DMS 273 (cell line): ENCODE data around the gene CEPT1.
"Not testable (repeated sequence)": the region's sequence is repeated elsewhere in the genome, so short reads cannot be mapped to it uniquely, and the experiment has no call there.

ENCODE experiments used
- DNase-seq: peaks from one replicate; lab custom pipeline; 2025; ENCODE audit not compliant: unreplicated experiment; lab: John Stamatoyannopoulos, UW

CEPT1 gene

GRCh38 chr1:111139956-111140679 lies at the start of gene CEPT1, which contains the start of gene DRAM2:
Gene CEPT1, plus strand, starts transcription at chr1:111140223. Its CDS starts 7,492 bp downstream, at chr1:111147715.
Gene DRAM2, minus strand, starts transcription at chr1:111140093. Its CDS starts 8,539 bp downstream, at chr1:111131554.
- DNase-seq: peak; percentile 98

GRCh38 chr1:111095421-111095820 lies 44.6 kb upstream of the CEPT1 start:
- not testable (repeated sequence) for DNase-seq

DNA sequence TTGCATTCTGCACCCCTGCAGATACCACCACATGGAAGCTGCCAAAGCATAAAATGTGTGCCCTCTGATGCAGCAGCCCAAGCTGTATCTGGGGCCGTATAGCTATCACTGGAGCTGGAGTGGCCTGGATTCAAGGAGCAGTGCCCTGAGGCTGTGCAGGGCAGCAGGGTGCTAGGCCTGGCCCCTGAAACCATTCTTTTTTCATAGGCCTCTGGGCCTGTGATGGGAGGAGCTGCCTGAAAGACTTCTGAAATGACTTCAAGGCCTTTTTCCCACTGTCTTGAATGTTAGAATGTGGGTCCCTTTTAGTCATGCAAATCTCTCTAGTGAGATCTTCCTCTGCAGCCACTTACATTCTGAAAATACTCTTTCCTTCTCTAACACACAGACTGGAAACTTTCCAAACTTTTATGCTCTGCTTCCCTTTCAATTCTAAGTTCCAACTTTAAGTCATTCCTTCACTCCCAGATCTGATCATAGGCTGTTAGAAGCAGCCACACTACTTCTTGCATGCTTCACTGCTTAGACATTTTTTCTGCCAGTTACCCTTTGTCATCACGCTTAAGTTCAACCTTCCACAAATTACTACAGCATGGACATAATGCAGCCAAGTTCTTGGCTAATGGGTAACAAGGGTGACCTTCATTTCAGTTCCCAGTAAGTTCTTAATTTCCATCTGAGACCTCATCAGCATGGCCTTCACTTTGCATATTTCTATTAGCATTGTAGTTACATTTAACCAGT lies 42.5 kb upstream of the CEPT1 start:
- no peak for DNase-seq

DNA sequence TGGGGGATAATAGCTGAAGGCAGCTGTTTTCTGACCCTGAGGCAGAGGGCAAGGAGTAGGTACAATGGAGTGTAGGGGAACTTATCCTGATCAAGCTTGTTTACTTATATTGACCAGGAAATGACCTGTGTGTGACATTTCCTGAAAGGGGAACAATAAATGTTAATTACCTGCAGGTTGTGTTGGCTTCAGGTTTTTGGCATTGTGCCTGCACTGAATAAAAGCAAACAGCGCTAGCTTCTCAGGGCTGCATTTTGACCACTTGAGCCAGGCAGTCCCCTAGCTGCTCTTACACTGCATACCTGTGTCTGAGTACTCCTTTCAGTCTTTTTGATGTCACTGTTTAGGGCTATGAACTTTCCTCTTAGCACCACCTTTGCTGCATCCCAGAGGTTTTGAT lies 40.7 kb upstream of the CEPT1 start:
- DNase-seq: peak; percentile 6

GRCh38 chr1:111101854-111102642 lies 38.0 kb upstream of the CEPT1 start:
- DNase-seq: no peak

DNA sequence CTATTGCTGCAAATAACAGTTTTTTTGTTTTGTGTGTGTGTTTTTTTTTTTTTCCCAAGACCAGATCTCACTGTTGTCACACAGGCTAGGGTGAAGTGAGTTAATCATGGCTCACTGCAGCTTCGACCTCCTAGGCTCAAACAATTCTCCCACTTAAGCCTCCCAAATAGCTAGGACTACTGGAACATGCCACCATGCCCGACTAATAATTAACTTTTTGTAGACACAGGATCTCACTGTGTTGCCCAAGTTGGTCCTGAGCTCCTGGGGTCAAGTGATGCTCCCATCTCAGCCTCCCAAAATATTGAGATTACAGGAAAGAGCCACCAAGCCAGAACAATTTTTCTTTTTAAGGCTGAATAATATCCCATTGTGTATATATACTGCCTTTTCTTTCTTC lies 35.0 kb upstream of the CEPT1 start:
- DNase-seq: no peak

DNA sequence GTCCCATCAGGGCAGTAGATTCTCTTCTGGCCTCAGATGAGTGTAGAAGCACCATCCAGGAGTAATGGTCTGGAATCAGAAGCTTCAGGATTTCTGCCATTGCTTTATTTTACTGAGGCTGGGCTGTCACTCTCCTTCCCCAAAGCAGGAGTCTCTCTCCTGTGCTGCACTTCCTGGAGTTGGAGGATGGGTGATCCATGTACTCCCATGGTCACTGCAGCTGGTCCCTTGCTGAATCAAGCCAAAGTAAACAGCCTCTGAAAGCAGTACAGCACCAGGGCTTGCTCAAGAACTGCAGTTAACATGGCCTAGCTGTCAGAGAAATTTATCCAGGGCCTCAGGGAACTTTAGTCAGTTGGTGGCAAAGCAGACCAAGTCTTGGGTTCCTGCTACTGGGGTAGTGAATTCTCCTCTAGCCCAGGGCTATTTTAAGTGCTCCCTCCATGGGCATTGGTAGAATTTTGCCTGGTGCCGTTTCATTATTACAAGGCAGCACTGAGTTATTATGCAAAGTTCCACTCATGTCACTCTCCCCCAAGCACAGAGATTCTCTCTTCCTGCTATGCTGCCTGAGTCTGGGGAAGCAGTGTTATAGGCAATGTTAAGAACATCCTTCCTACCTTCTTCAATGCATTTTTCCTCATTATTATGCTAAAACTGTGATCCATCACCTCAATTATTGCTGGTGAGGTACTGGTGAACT lies 29.7 kb upstream of the CEPT1 start:
- DNase-seq: no peak

DNA sequence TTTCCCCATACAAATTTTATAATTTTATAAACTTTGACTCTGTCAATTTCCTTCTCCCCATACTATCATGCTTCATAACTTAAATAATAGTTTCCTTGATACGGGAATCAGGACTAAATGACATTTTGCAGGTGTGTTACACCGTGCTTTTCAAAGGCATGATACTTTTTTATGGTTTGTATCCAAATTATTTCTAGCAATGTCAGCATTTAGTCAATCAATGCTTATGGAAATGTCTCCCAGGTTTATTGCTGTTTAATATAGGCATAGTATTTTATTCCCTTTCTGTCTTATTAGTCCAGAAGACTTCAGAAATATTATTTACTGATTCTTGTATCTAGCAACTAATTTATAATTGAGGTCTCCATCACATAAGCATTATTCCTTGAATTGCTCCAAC lies 23.5 kb upstream of the CEPT1 start:
- DNase-seq: no peak

DNA sequence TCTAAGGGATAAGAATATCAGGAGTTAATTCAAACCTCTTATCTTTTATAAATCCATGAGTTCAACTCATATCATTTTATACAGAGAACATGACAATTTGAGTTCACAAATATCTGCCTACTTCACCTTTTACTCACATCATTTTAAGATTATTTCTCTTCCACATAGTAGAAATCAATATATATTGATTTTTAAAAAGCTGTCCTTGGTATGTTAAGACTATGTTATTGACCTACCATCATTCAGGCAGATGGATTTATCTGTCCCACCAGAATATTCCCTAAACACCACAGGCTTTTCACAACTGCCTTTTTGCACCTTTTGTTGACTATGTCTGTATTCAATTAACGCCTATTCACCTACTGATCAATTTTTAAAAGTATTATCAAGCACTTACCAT lies 13.7 kb upstream of the CEPT1 start:
- no peak for DNase-seq

DNA sequence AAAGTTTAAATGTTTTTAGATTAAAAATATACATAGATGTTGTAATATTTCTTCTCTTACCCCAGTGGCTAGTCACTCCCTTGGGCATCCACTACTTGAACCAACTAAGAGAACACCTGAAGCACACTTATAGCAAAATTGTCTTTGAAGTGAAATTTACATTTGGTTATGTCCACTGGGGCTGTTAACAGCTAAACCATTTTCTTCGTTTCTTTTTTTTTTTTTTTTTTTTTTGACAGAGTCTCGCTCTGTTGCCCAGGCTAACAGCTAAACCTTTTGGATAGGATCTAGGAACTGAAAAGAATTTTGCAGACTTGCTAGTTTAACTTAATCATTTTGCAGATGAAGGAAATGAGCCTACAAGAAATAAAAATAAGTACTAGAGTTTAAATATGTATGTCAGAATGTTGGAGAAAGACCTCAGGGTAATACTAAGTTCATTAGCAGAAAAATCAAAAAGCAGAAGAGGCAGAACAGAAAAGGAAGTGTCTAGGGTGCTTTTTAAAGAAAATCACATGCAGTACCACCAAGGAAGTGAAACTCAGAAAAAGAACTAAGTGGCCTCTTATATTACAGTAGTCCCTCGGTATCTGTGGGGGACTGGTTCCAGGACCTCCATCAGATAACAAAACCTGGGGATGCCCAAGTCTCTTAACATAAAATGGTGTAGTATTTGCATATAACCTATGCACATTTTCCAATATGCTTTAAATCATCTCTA lies 11.9 kb upstream of the CEPT1 start:
- no peak for DNase-seq

GRCh38 chr1:111129376-111129775 lies 10.6 kb upstream of the CEPT1 start:
- no peak for DNase-seq

DNA sequence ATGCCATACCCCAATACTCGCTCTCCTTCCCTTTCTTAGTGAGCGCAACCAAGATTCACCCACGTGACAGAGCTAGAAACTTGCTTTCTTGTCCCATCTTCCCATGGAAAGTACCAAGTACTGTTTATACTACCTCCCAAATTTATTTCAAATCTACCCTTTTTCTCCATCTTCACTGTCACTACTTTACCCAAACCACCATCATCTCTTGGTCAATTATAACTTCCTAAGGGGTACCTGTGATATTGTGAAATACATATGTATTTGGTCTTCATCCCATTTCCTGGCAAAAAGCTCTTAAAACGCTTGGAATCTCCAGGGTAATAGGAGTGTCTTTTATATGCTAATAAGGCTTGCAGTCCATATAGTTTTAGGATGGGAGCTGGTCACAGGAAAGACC lies 8.3 kb upstream of the CEPT1 start:
- DNase-seq: no peak

DNA sequence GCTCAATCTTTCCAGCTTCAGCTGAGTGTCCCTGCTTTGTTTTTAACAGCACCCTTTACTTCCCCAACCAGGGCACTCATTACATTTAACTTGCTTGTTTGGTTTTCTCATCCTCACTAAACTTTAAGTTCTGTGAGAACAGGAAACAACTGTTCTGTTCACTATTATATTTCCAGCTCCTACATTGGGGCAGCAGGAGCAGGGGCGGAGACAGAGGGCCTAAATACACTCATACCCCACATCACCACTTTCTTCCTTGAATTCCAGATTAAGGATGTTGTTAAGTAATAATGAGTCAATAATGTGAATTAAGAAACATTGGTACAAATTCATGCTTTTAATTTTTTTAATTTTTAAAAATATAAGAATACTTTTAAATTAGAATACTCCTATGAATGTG lies 6.2 kb upstream of the CEPT1 start:
- DNase-seq: no peak

DNA sequence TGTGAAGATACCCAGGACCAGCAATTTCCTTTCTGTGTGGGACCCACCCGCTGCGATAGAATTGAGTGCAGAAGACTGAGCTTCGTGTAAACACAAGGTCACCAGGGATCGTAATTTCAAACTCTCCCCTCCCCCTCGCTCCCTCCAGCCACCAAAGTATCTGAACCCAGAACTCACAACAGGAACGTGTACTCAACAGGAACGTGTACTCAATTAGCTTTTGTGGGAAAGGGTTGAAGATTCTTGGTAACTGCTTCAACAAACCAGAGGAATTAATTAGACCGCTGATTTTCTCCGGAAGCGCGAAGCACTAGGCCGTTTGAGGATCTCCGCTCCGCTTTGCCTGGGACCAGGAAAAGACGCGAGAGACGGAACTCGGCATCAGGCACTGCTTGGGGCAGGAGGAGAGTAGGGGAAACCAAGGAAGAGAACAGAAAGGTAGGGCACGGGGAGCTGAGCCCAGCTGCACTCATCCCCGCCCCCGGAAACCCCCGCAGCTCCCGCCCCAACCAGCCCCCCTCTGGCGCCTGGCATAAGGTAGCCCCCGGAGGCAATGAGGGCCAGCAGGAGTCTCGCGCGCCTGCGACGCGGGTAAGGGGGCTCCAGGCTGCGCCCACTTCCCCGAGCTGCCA lies 583 bp upstream of the CEPT1 start:
- peak; percentile 87 for DNase-seq

DNA sequence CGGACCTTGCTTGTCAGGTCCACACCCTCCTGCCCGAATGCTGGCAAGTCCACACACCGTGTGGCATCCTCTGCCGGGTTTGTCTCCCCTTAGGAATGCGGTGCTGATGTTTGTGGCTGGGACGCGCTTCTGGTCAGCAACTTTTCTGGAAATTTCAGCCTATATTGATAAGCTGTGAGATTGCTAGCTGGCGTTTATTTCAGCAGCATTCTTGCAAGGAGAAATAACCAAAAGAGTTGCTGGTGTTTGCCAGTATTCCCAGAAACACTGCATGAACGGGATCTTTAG lies 601 bp downstream of the CEPT1 start:
- no peak for DNase-seq

DNA sequence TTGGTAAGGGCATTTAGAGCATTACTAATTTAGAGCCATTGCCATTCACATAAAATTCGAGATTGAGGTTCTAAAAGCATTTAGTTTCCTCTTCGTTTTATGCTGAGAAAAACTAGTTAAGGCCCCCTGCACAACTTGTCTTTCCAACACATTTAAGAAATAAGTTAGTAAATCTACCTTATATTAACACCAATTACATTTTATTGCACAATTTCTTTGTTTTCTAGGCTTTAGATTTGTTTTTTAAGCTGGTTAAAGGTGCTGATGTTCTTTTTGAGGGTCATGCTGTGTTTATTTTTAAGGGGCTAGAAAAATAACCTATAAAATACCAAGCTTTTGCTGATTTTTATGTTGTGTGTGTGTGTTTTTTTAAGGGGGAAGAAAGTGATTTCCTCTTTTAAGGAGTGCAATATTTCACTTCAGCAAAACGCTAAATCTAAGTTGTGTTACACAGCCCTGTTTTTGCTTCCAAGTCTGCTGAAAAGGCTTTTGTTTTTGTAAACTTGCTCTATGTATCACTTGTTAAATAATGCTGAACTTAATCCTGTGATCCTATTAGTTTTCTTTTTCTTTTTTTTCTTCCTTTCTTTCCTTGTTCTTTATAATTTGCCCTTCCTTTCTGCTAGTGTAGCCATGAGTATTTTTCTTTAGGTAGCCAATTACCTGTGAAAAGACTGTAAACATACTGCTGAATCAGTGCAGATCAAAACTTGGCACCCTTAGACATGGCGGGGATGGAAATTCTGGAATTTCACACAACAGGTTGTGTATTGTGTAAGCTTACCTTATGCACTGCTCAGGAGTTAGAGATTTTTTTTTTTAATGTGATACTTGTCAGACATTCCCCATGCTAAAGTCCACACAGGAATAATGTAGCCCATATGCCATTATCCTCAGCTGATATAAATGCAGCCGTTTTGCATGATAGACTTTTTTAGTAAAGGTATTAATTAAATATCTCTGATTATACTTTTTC lies 1.5 kb downstream of the CEPT1 start:
- DNase-seq: no peak

- no peak for DNase-seq
Measured at GRCh38 chr1:111142356-111142975, 2.4 kb downstream of the CEPT1 start.

GRCh38 chr1:111145542-111145941 lies 5.5 kb downstream of the CEPT1 start:
- no peak for DNase-seq
